Activated CD4-positive, alpha-beta T cell treated with anti-CD3 and anti-CD28 coated beads for 48 hours (primary cell): ENCODE measurements around the gene PIMREG.

Experiments
- DNase-seq: peaks from one replicate; pipeline ENCODE4 v3.0.0-alpha.2; 2020

The PIMREG gene

GRCh38 chr17:6439951-6440350, 4.3 kb upstream of the PIMREG start:
- no peak for DNase-seq

- DNase-seq: no peak
These were observed 1.5 kb upstream of the PIMREG start for GRCh38 chr17:6442775-6443174.

GRCh38 chr17:6444571-6445335, 498 bp downstream of the PIMREG start:
- DNase-seq: no peak

GRCh38 chr17:6446516-6447100, 2.4 kb downstream of the PIMREG start:
- DNase-seq: no peak

- no peak for DNase-seq
These were observed 4.2 kb downstream of the PIMREG start for GRCh38 chr17:6448473-6448872.

- no peak for DNase-seq
These were observed 5.1 kb downstream of the PIMREG start for GRCh38 chr17:6449307-6449706.

GRCh38 chr17:6450926-6451832, 6.9 kb downstream of the PIMREG start:
- no peak for DNase-seq

GRCh38 chr17:6452471-6453266, 8.4 kb downstream of the PIMREG start:
- DNase-seq: no peak

GRCh38 chr17:6453279-6454024, 9.2 kb downstream of the PIMREG start:
- DNase-seq: no peak

GRCh38 chr17:6454495-6455320, 10.5 kb downstream of the PIMREG start:
- no peak for DNase-seq

- DNase-seq: peak; percentile 51
These were observed 11.1 kb downstream of the PIMREG start for GRCh38 chr17:6455321-6455705.

GRCh38 chr17:6456321-6456720, 12.1 kb downstream of the PIMREG start:
- no peak for DNase-seq

- no peak for DNase-seq
These were observed 12.8 kb downstream of the PIMREG start for GRCh38 chr17:6456914-6457687.

GRCh38 chr17:6457688-6458459, 13.6 kb downstream of the PIMREG start:
- DNase-seq: no peak

- no peak for DNase-seq
These were observed 14.2 kb downstream of the PIMREG start for GRCh38 chr17:6458460-6458950.

- no peak for DNase-seq
These were observed 16.4 kb downstream of the PIMREG start for GRCh38 chr17:6460531-6461161.

GRCh38 chr17:6461246-6461645, 17.0 kb downstream of the PIMREG start:
- no peak for DNase-seq

- peak; percentile 56 for DNase-seq
These were observed 17.7 kb downstream of the PIMREG start for GRCh38 chr17:6461792-6462524.
